HG02840 (cell line): ENCODE measurements around the gene FUBP1.
A peak's percentile ranks its signal among the peaks of the same experiment; 100 is the strongest.
"Not testable (repeated sequence)": the region's sequence is repeated elsewhere in the genome, so short reads cannot be mapped to it uniquely, and the experiment has no call there.

Experiments
- ATAC-seq: cut with Tn5 transposase; IDR thresholded peaks from one replicate; pipeline ENCODE4 v1.9.1; 2021; ENCODE audit warnings: mild to moderate bottlenecking, moderate library complexity, moderate number of reproducible peaks; ENCODE audit not compliant: unreplicated experiment, low FRiP score

The FUBP1 gene

GRCh38 chr1:77990629-77991204 is 11.8 kb upstream of the FUBP1 start:
- no peak for ATAC-seq

- no peak for ATAC-seq
Measured at GRCh38 chr1:77989744-77990143, 10.9 kb upstream of the FUBP1 start.

- ATAC-seq = no peak
Measured at GRCh38 chr1:77987919-77988318, 9.0 kb upstream of the FUBP1 start.

- no peak for ATAC-seq
Measured at GRCh38 chr1:77986810-77987209, 7.9 kb upstream of the FUBP1 start.

GRCh38 chr1:77984629-77985028 is 5.8 kb upstream of the FUBP1 start:
- ATAC-seq = no peak

- no peak for ATAC-seq
Measured at GRCh38 chr1:77983997-77984355, 5.1 kb upstream of the FUBP1 start.

GRCh38 chr1:77983352-77983996 is 4.6 kb upstream of the FUBP1 start:
- not testable (repeated sequence) for ATAC-seq

- peak; percentile 70 for ATAC-seq
Measured at GRCh38 chr1:77978293-77978968, 441 bp downstream of the FUBP1 start.

- ATAC-seq = no peak
Measured at GRCh38 chr1:77977989-77978292, 931 bp downstream of the FUBP1 start.

- ATAC-seq = no peak
Measured at GRCh38 chr1:77976433-77977076, 2.3 kb downstream of the FUBP1 start.

GRCh38 chr1:77975907-77976306 is 3.0 kb downstream of the FUBP1 start:
- ATAC-seq = no peak

GRCh38 chr1:77975386-77975785 is 3.5 kb downstream of the FUBP1 start:
- no peak for ATAC-seq

GRCh38 chr1:77972080-77972479 is 6.8 kb downstream of the FUBP1 start:
- no peak for ATAC-seq

GRCh38 chr1:77970192-77970591 is 8.7 kb downstream of the FUBP1 start:
- no peak for ATAC-seq

- ATAC-seq = no peak
Measured at GRCh38 chr1:77966291-77966690, 12.6 kb downstream of the FUBP1 start.

GRCh38 chr1:77961392-77961791 is 17.5 kb downstream of the FUBP1 start:
- ATAC-seq = no peak

- ATAC-seq = no peak
Measured at GRCh38 chr1:77958850-77959249, 20.0 kb downstream of the FUBP1 start.

GRCh38 chr1:77958391-77958790 is 20.5 kb downstream of the FUBP1 start:
- no peak for ATAC-seq

- no peak for ATAC-seq
Measured at GRCh38 chr1:77956464-77956863, 22.4 kb downstream of the FUBP1 start.

GRCh38 chr1:77955709-77956108 is 23.2 kb downstream of the FUBP1 start:
- ATAC-seq = no peak

- ATAC-seq = no peak
Measured at GRCh38 chr1:77954521-77954920, 24.4 kb downstream of the FUBP1 start.

GRCh38 chr1:77953907-77954306 is 25.0 kb downstream of the FUBP1 start:
- no peak for ATAC-seq
